Right atrium auricular region (tissue), 2 donors: Measurements from ENCODE around the gene PCBP3. TPM values are rescaled to one million over a fixed set of nuclear protein-coding genes. Genes with fewer than 3 reads are reported as not detected.
"Not testable (repeated sequence)": the region's sequence is repeated elsewhere in the genome, so short reads cannot be mapped to it uniquely, and the experiment has no call there.

Experiments
- DNase-seq: peaks from one replicate; pipeline ENCODE4 v3.0.0-alpha.2; 2019; ENCODE audit warnings: low spot score
- H3K27ac ChIP-seq, 2 donors: fragments of 200-600 bp; sonication (generic); 1 replicate in 1 of 2; 2 replicates in 1 of 2; pipeline ENCODE4 v1.5.1; 2016 to 2019
- H3K27me3 ChIP-seq, 2 donors: fragments of 200-600 bp; sonication (generic); one replicate each; pipeline versions ENCODE4 v1.5.1 to v1.6.0; 2017 to 2019
- H3K36me3 ChIP-seq: fragments of 200-600 bp; sonication (generic); one replicate; pipeline ENCODE4 v1.5.1; 2016
- H3K4me1 ChIP-seq, 2 donors: fragments of 200-600 bp; sonication (generic); one replicate each; pipeline versions ENCODE4 v1.5.1 to v1.6.0; 2017 to 2019
- H3K4me3 ChIP-seq, 2 donors: fragments of 200-600 bp; sonication (generic); 1 replicate in 1 of 2; 2 replicates in 1 of 2; pipeline ENCODE4 v1.5.1; 2017 to 2019; ENCODE audit warnings: mild to moderate bottlenecking in 1 of 2, moderate library complexity in 1 of 2
- H3K9me3 ChIP-seq, 2 donors: fragments of 200-600 bp; sonication (generic); one replicate each; pipeline ENCODE4 v1.5.1; 2019
- total RNA-seq, 2 donors: library from RNA; depleted of rRNA; stranded (reverse); fragments of >200 nt; gene quantifications; one replicate each; pipeline ENCODE4 v1.1.0, GENCODE V29; 2016
- TF ChIP-seq, protein P1 (sequence below), 2 donors: fragments of 200-600 bp; sonication (generic); IDR thresholded peaks; one replicate each; pipeline ENCODE4 v1.5.1; 2019; ENCODE audit warnings: antibody characterized with exemption in 2 of 2

PCBP3 gene
- total RNA-seq, 2 donors from 2014 or later, result 2.3 to 5.2 TPM

GRCh38 chr21:45975020-45975666 lies 331.6 kb downstream of the PCBP3 start:
- H3K4me1 ChIP-seq, result peaks cover 0 to 75% of the 10 kb centered on the region in 2 donors
- peak overlapping the region in 1 of 2 donors; percentile 54 for H3K4me3 ChIP-seq
- H3K27me3 ChIP-seq, result no peaks in the 10 kb centered on the region

GRCh38 chr21:45975667-45976409 lies 332.3 kb downstream of the PCBP3 start:
- not testable (repeated sequence) for DNase-seq, H3K9me3 ChIP-seq, H3K4me3 ChIP-seq, H3K36me3 ChIP-seq, H3K27me3 ChIP-seq
- Histone ChIP-seq H3K4me1 (peaks cover 0 to 68% of the 10 kb centered on the region in 2 donors), H3K27ac (peak overlapping the region; percentile 86 to 96)

More at GRCh38 chr21:45975020-45975666, 331.6 kb downstream of the PCBP3 start:
- peak overlapping the region; percentile 86 to 96 for H3K27ac ChIP-seq
- H3K36me3 ChIP-seq, result no peaks in the 10 kb centered on the region
- no peaks in the 10 kb centered on the region for H3K9me3 ChIP-seq
- DNase-seq, result peak; percentile 82
- TF ChIP-seq, protein P1, sequence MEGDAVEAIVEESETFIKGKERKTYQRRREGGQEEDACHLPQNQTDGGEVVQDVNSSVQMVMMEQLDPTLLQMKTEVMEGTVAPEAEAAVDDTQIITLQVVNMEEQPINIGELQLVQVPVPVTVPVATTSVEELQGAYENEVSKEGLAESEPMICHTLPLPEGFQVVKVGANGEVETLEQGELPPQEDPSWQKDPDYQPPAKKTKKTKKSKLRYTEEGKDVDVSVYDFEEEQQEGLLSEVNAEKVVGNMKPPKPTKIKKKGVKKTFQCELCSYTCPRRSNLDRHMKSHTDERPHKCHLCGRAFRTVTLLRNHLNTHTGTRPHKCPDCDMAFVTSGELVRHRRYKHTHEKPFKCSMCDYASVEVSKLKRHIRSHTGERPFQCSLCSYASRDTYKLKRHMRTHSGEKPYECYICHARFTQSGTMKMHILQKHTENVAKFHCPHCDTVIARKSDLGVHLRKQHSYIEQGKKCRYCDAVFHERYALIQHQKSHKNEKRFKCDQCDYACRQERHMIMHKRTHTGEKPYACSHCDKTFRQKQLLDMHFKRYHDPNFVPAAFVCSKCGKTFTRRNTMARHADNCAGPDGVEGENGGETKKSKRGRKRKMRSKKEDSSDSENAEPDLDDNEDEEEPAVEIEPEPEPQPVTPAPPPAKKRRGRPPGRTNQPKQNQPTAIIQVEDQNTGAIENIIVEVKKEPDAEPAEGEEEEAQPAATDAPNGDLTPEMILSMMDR (IDR thresholded peaks at IDR 0.05), result no peak

GRCh38 chr21:45976701-45977311 lies 333.3 kb downstream of the PCBP3 start:
- H3K36me3 ChIP-seq, result no peaks in the 10 kb centered on the region
- peaks cover 0 to 61% of the 10 kb centered on the region in 2 donors for H3K4me1 ChIP-seq
- no peak for DNase-seq
- no peaks in the 10 kb centered on the region for H3K9me3 ChIP-seq
- TF ChIP-seq, protein P1 (IDR thresholded peaks at IDR 0.05), result no peak
- H3K27ac ChIP-seq, result peak overlapping the region; percentile 59 to 78
- no peak overlapping the region for H3K4me3 ChIP-seq
- no peaks in the 10 kb centered on the region for H3K27me3 ChIP-seq

DNA sequence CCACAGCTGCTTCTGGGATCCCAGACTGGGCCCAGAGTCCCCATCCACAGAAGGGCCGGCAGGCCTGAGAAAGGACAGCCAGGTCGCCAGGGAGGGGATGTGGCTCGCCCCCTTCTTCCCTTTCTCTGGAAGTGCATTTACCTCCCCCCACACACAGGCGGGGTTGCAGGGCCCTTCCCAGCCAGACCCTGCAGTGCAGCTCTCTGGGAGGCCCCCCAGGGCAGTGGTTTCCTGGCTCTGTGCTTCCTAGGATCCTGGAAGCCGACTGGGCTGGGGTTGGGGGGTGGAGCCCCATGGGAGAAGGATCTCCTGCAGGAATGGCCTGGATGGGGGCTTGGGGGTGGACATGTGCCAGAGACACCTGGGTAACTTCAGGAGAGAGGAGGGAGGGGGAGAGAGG lies 333.9 kb downstream of the PCBP3 start:
- Histone ChIP-seq H3K27ac (peak overlapping the region; percentile 59 to 78), H3K4me1 (peaks cover 0 to 57% of the 10 kb centered on the region in 2 donors), H3K4me3 (no peak overlapping the region), H3K27me3 (no peaks in the 10 kb centered on the region), H3K9me3 (no peaks in the 10 kb centered on the region), H3K36me3 (no peaks in the 10 kb centered on the region)
- DNase-seq, result no peak
- TF ChIP-seq, protein P1 (IDR thresholded peaks at IDR 0.05), result no peak

DNA sequence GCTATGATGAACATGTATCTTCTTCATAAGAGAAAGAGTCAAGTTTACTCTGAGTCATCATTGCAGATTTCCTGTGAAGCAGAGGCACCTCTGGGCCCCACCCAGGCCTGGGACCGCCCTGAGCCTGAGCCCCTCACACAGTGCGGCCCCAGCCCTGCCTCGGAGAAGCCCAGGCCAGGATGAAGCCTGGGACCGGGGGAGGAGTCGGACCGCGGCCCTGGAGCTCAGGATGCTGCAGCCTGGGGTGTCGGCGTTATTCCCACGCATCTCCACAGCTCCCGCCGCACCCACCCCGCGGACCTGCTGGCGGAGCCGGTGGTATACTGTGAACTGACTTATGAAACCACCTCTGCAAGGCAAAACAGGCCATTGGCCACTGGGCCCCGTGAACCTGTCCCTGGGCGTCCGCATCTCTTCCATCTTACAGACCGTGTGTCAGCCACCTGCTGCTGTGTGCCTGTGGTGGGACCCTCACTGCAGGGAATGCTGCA lies 335.7 kb downstream of the PCBP3 start:
- Histone ChIP-seq H3K36me3 (peaks cover 4% of the 10 kb centered on the region), H3K27me3 (no peaks in the 10 kb centered on the region), H3K4me3 (no peak overlapping the region), H3K27ac (peak overlapping the region; percentile 32 to 78), H3K9me3 (no peaks in the 10 kb centered on the region), H3K4me1 (peaks cover 0 to 58% of the 10 kb centered on the region in 2 donors)
- no peak for DNase-seq
- TF ChIP-seq, protein P1 (IDR thresholded peaks at IDR 0.05), result no peak

DNA sequence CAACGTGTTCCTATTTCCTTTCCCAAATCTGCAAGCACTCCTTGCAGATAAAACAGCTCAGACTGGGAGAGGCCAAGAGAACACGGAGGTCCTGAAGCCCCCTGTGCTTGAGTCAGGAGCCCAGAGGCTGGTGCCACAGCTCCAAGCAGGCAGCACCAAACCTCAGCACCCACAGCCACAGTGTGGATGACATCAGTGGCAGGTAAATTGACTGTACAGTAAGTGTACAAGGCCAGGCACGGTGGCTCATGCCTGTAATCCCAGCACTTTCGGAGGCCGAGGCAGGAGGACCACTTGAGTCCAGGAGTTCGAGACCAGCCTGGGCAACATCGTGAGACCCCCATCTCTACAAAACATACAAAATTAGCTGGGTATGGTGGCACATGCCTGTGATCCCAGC lies 336.1 kb downstream of the PCBP3 start:
- Histone ChIP-seq H3K27me3 (no peaks in the 10 kb centered on the region), H3K4me1 (peaks cover 0 to 56% of the 10 kb centered on the region in 2 donors), H3K36me3 (peaks cover 9% of the 10 kb centered on the region), H3K9me3 (no peaks in the 10 kb centered on the region), H3K4me3 (no peak overlapping the region), H3K27ac (no peak overlapping the region)
- no peak for DNase-seq
- TF ChIP-seq, protein P1 (IDR thresholded peaks at IDR 0.05), result no peak
